ENCODE results near the gene CRELD2.

- TF ChIP-seq CTCF (IDR thresholded peaks at IDR 0.05; ENCODE audit: insufficient read depth, low read length, poor library complexity, severe bottlenecking), result no peak
- no peak for TF ChIP-seq EZH2phosphoT487 (conservative IDR thresholded peaks at IDR 0.05; ENCODE audit: low read length)
These were observed 15.0 kb upstream of the CRELD2 start for GRCh38 chr22:49903322-49904039.

All from SU-DHL-6 (cell line).